ENCODE data around the gene TMPRSS9.
"Not testable (repeated sequence)": the region's sequence is repeated elsewhere in the genome, so short reads cannot be mapped to it uniquely, and the experiment has no call there.

Gene TMPRSS9

DNA sequence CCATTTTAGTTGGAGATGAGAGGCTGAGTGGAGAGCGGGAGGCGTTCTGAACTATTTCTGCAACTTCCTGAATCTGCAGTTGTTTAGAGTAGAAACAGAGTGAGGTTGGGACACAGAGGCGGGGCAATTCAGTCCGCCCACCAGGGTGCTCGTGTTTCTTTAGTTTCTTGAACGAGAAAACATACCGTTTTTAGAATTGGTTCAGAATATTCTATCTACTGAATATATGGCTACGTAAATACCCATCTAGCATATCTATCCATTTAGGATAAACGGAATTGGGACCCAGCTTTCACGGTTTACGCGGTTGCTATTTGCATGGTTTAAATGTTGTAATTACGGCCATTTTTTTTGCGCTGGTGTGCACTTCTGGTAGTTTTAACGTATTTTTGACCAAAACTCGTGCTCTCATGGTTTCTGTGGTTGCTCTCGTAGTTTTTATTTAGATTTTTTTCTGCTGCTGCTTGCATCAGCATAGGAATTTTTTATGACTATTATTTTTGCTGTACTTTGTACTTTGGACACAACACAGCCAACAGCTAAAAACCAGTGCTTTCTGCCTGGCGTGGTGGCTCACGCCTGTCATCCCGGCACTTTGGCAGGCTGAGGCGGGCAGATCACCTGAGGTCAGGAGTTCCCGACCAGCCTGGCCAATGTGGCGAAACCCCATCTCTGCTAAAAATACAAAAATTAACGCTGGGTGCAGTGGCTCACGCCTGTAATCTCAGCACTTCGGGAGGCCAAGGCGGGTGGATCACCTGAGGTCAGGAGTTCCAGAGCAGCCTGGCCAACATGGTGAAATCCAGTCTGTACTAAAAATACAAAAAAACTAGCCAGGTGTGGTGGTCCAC lies 34.6 kb downstream of the TMPRSS9 start:
- peak; percentile 87 for DNase-seq

GRCh38 chr19:2395293-2395829 lies 35.3 kb downstream of the TMPRSS9 start:
- not testable (repeated sequence) for DNase-seq

GRCh38 chr19:2397173-2397572 lies 37.1 kb downstream of the TMPRSS9 start:
- DNase-seq = not testable (repeated sequence)

DNA sequence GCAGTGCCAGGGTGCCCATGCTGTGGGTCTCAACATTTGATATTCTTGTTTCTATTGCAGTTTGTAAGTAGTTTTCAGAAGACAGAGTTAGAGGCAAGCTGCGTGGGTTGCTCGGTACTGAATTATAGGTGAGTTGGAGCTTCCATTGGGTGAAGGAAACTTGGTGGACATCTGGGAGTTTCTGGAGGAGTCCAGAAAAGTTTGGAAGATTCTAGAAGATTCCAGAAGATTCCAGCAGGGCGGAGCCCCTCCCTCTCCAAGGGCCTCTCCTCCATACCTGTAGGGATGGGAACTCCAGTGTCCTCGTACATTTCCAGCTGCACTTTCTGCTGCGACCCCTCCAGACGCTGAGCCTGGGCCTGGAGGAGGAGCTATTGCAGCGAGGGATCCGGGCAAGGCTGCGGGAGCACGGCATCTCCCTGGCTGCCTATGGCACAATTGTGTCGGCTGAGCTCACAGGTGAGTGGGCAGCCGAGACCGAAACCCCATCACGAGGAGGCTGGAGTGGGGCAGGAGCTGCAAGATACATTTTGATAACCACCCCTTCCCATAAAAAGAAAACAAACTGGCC lies 38.8 kb downstream of the TMPRSS9 start:
- DNase-seq = no peak

GRCh38 chr19:2399582-2399981 lies 39.5 kb downstream of the TMPRSS9 start:
- no peak for DNase-seq

- no peak for DNase-seq
Observed at GRCh38 chr19:2408247-2408646, 48.2 kb downstream of the TMPRSS9 start.

GRCh38 chr19:2409352-2409912 lies 49.4 kb downstream of the TMPRSS9 start:
- DNase-seq = no peak

DNA sequence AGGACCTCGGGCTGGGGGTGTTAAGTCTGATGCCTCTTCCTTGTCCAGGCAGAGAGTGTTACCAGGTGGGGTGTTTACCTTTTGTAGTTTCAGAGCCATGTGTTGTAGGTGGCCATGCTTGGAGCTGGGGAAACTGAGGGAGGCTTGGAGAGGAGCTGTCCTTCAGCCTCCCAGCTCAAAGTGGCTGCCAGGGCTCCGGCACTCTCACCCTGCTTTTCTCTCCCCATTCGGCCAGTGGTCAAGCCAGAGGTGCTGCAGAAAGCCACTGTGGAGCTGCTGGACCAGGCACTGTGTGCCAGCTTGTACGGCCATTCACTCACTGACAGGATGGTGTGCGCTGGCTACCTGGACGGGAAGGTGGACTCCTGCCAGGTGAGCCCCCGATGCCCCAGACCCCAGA lies 50.0 kb downstream of the TMPRSS9 start:
- no peak for DNase-seq

DNA sequence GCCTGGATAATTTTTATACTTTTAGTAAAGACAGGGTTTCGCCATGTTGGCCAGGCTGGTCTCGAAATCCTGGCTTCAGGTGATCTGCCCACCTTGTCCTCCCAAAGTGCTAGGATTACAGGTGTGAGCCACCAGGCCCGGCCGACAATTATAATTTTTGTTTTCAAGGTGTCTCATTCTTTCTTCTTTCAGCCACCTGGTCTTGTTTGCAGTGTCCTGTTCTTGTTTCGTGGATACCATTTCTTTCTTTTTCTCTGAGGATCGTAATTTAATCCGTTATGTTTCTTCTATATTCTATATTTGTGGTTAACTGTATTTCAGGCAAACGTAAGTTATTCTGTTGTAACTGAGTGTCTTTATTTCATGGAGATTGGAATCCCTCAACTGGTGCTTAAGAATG lies 51.6 kb downstream of the TMPRSS9 start:
- no peak for DNase-seq

DNA sequence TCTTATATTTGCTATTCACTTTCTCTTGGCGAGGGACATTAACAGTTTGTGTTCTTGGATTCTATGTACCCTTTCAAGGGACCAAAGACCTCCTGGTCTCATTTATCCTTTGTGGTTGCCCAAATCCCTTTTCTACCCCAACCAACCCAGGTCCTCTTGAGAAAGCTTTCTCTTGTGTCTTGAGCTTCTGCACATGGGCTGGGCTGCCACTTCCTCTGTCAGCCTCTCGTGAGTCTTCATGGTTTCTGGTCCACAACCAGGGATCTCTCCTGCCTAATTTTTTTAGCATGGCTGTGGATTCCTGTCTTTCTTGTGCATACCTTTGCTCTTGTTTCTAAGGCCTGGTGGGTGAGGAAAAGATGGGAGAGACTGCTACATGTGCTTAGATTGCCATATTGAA lies 52.4 kb downstream of the TMPRSS9 start:
- peak; percentile 8 for DNase-seq

GRCh38 chr19:2413159-2413558 lies 53.1 kb downstream of the TMPRSS9 start:
- no peak for DNase-seq

GRCh38 chr19:2413629-2414028 lies 53.6 kb downstream of the TMPRSS9 start:
- DNase-seq = no peak

DNA sequence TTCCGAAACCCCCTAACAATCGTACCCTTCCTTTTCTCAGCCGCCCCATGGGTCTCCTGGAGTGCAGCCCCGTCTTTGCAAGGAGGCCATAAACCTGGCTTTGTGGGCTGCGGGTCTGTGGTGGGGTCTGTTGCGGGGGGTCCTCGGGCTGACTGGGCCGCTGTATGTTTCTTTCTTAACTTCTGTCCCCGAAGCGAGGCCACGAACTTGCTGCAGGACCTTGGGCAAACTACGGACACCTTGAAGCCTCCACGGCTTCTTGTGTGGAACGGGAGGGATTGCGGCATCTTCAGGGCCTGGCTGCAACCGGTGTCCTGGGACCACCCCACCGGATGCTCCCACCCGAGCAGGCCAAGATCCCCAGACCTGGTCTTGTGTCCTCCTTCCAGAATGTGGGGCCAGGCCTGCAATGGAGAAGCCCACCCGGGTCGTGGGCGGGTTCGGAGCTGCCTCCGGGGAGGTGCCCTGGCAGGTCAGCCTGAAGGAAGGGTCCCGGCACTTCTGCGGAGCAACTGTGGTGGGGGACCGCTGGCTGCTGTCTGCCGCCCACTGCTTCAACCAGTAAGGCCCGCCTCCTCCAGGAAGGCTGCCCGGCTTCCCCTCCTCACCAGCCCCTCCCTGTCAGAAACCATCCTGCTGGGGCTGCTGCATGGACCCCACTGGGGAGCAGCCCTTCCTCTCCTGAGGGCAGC lies 55.4 kb downstream of the TMPRSS9 start:
- no peak for DNase-seq

- DNase-seq = no peak
Observed at GRCh38 chr19:2415973-2416319, 55.9 kb downstream of the TMPRSS9 start.

DNA sequence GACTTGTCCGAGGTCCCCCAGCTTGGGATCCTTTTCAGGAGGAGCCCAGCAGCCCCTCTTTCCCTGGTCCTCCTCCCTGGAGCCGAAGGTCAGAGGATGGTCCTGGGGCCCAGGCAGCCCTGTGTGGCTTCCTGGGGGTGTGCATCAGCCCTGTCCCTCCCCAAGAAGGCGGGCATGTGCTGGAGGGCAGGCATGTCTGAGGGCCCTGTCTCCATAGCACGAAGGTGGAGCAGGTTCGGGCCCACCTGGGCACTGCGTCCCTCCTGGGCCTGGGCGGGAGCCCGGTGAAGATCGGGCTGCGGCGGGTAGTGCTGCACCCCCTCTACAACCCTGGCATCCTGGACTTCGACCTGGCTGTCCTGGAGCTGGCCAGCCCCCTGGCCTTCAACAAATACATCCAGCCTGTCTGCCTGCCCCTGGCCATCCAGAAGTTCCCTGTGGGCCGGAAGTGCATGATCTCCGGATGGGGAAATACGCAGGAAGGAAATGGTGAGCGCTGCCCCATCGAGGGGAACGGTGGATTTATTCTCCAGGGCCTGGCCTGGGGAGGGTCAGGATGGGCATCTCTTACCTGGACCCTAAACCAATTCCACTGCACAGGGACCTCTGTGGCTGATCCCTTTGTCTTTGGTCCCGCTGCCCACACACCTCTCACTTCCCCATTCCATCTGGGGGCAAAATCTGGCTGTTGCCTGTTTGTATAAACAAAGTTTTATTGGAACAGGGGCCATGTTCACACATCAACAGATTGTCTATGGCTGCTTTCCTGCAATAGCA lies 56.4 kb downstream of the TMPRSS9 start:
- peak; percentile 65 for DNase-seq

GRCh38 chr19:2417436-2417835 lies 57.4 kb downstream of the TMPRSS9 start:
- DNase-seq = not testable (repeated sequence)

GRCh38 chr19:2417881-2418406 lies 57.9 kb downstream of the TMPRSS9 start:
- DNase-seq = no peak

DNA sequence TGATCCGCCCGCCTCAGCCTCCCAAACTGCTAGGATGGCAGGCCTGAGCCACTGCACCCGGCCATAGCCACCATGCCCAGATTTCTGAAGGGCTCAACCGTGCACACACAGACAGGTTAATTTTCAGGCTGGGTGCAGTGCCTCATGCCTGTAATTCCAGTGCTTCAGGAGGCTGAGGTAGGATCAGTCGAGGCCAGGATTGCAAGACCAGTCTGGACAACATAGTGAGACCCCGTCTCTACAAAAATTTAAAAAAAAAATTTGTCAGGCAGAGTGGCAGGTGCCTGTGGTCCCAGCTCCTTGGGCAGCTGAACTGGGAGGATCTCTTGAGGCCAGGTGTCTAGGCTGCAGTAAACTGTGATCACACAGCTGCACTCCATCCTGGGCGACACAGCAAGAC lies 59.7 kb downstream of the TMPRSS9 start:
- no peak for DNase-seq

- DNase-seq = no peak
Observed at GRCh38 chr19:2420490-2420889, 60.4 kb downstream of the TMPRSS9 start.

DNA sequence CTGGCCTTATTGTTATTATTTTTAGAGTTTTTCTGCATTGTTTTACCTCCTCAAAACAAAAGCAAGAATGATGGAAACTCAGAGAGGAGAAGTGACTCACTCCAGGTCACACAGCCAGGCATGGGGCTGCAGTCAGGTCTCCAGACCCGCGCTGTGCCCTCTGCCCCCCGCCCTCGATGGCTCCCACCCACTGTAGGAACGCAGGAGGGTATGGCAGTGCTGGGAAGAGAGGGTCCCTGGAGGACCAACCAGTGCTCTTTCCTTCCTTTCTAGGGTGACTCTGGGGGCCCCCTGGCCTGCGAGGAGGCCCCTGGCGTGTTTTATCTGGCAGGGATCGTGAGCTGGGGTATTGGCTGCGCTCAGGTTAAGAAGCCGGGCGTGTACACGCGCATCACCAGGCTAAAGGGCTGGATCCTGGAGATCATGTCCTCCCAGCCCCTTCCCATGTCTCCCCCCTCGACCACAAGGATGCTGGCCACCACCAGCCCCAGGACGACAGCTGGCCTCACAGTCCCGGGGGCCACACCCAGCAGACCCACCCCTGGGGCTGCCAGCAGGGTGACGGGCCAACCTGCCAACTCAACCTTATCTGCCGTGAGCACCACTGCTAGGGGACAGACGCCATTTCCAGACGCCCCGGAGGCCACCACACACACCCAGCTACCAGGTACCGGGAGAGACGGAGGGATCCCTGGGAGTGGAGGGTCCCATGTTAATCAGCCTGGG lies 61.7 kb downstream of the TMPRSS9 start:
- DNase-seq = no peak

- DNase-seq = no peak
Observed at GRCh38 chr19:2423071-2423914, 63.2 kb downstream of the TMPRSS9 start.
